Measurements from ENCODE around the gene SSTR5.

DNA sequence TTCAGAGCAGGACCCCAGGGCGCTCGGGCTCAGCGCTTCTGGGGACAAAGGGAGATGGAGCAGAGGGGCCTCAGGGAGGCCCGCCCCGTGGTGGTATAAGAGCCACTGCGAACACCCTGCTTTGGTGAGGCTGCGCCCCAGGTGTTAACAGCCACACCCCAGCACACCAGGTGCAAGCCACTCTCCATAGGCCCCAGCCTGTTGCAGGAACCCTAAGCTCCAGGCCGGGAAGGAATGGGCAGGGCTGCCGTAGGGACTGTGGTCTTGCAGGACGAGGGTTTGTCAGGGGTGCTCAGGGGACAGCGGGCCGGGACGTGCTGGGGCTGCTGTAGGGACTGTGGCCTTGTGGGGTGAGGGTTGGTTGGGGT, 17.0 kb upstream of the SSTR5 start:
- TF ChIP-seq, protein P1, sequence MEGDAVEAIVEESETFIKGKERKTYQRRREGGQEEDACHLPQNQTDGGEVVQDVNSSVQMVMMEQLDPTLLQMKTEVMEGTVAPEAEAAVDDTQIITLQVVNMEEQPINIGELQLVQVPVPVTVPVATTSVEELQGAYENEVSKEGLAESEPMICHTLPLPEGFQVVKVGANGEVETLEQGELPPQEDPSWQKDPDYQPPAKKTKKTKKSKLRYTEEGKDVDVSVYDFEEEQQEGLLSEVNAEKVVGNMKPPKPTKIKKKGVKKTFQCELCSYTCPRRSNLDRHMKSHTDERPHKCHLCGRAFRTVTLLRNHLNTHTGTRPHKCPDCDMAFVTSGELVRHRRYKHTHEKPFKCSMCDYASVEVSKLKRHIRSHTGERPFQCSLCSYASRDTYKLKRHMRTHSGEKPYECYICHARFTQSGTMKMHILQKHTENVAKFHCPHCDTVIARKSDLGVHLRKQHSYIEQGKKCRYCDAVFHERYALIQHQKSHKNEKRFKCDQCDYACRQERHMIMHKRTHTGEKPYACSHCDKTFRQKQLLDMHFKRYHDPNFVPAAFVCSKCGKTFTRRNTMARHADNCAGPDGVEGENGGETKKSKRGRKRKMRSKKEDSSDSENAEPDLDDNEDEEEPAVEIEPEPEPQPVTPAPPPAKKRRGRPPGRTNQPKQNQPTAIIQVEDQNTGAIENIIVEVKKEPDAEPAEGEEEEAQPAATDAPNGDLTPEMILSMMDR (IDR thresholded peaks at IDR 0.05; ENCODE audit: borderline replicate concordance, extremely low read depth, low read length, poor library complexity, severe bottlenecking), result no peak
- TF ChIP-seq EZH2 (IDR thresholded peaks at IDR 0.05; ENCODE audit: borderline replicate concordance, low read depth, low read length, severe bottlenecking), result no peak

Measured in DND-41 (cell line).